Lower leg skin (tissue), 4 donors: ENCODE results near the gene ERRFI1. TPM values are rescaled to one million over a fixed set of nuclear protein-coding genes. Genes with fewer than 3 reads are reported as not detected.

Source experiments
- DNase-seq, 2 donors: peaks; one replicate each; pipeline ENCODE4 v3.0.0-alpha.2; 2019; ENCODE audit warnings: low spot score in 2 of 2
- H3K4me3 ChIP-seq: fragments of 200-600 bp; sonication (generic); 2 replicates; pipeline ENCODE4 v1.5.1; 2017; ENCODE audit warnings: mild to moderate bottlenecking, low read depth; ENCODE audit not compliant: poor library complexity, severe bottlenecking
- POLR2A ChIP-seq, 2 donors: fragments of 450-650 bp; IDR thresholded peaks; one replicate each; pipeline ENCODE4 v1.6.1; 2016 to 2017; ENCODE audit warnings: antibody characterized with exemption in 2 of 2, mild to moderate bottlenecking in 1 of 2, moderate library complexity in 1 of 2
- WGBS, 2 donors: methylation state at CpG; one replicate each; pipeline ENCODE4 v1.1.5; 2018; 5-methylcytosine and 5-hydroxymethylcytosine counted together
- intact Hi-C: fragments of 100-400 bp; cut with DNase I; formaldehyde crosslinking; loops from one replicate; pipeline ENCODE4 v1.15.0; 2023; ENCODE audit warnings: low total_unique reads
- total RNA-seq, 4 donors: library from RNA; depleted of rRNA; stranded (reverse); fragments of >200 nt; gene quantifications; one replicate each; pipeline ENCODE4 v1.1.0, GENCODE V29; 2016
- TF ChIP-seq, protein P1 (sequence below), 3 donors: fragments of 450-650 bp; IDR thresholded peaks; one replicate each; pipeline ENCODE4 v1.5.1; 2016; ENCODE audit warnings: antibody characterized with exemption in 3 of 3, mild to moderate bottlenecking in 3 of 3, moderate library complexity in 2 of 3

ERRFI1 gene
- total RNA-seq, 4 donors from 2014 or later, result 93.6 to 566 (median 163) TPM

DNA sequence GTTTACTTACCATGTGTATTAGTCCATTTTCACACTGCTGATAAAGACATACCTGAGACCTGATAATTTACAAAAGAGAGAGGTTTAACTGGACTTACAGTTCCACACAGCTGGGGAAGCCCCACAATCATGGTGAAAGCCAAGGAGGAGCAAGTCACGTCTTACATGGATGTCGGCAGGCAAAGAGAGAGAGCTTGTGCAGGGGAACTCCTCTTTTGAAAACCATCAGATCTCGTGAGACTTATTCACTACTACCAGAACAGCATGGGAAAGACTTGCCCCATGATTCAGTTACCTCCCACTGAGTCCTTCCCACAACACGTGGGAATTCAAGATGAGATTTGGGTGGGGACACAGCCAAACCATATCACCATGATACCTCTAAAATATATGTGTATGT is 39.3 kb upstream of the ERRFI1 start:
- TF ChIP-seq, protein P1, sequence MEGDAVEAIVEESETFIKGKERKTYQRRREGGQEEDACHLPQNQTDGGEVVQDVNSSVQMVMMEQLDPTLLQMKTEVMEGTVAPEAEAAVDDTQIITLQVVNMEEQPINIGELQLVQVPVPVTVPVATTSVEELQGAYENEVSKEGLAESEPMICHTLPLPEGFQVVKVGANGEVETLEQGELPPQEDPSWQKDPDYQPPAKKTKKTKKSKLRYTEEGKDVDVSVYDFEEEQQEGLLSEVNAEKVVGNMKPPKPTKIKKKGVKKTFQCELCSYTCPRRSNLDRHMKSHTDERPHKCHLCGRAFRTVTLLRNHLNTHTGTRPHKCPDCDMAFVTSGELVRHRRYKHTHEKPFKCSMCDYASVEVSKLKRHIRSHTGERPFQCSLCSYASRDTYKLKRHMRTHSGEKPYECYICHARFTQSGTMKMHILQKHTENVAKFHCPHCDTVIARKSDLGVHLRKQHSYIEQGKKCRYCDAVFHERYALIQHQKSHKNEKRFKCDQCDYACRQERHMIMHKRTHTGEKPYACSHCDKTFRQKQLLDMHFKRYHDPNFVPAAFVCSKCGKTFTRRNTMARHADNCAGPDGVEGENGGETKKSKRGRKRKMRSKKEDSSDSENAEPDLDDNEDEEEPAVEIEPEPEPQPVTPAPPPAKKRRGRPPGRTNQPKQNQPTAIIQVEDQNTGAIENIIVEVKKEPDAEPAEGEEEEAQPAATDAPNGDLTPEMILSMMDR (IDR thresholded peaks at IDR 0.05), result no peak
- TF ChIP-seq POLR2A (IDR thresholded peaks at IDR 0.05), result no peak
- H3K4me3 ChIP-seq, result no peak overlapping the region
- WGBS, 2 donors, result 87 to 88% methylated on average over 4 of the region's 4 CpGs
- intact Hi-C loops, result no loop called here
- DNase-seq, result no peak

- 58 to 69% methylated on average over 7 of the region's 7 CpGs for WGBS, 2 donors
- DNase-seq, result no peak
- TF ChIP-seq, protein P1 (IDR thresholded peaks at IDR 0.05), result no peak
- TF ChIP-seq POLR2A (IDR thresholded peaks at IDR 0.05), result no peak
- no peak overlapping the region for H3K4me3 ChIP-seq
- intact Hi-C loops, result no loop called here
These were observed 37.4 kb upstream of the ERRFI1 start for GRCh38 chr1:8063298-8064036.

DNA sequence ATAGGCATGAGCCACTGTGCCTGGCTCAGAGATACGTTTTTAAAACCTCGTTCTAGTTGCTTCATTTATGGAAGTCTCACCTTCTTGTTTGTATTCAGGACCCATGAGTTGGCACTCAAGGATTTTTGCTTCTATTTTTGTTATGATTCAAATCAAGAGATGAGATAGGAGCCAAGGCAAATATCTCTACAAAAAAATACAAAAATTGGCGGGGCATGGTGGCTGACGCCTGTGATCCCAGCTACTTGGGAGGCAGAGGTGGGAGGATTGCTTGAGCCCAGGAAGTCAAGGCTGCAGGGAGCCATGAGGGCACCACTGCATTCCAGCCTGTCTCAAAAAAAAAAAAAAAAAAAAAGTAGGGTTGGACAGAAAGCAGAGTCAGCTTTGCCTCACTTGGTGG is 36.8 kb upstream of the ERRFI1 start:
- intact Hi-C loops, result no loop called here
- 65 to 70% methylated on average over 4 of the region's 4 CpGs for WGBS, 2 donors
- TF ChIP-seq, protein P1 (IDR thresholded peaks at IDR 0.05), result no peak
- TF ChIP-seq POLR2A (IDR thresholded peaks at IDR 0.05), result no peak
- no peak overlapping the region for H3K4me3 ChIP-seq
- DNase-seq, result no peak

DNA sequence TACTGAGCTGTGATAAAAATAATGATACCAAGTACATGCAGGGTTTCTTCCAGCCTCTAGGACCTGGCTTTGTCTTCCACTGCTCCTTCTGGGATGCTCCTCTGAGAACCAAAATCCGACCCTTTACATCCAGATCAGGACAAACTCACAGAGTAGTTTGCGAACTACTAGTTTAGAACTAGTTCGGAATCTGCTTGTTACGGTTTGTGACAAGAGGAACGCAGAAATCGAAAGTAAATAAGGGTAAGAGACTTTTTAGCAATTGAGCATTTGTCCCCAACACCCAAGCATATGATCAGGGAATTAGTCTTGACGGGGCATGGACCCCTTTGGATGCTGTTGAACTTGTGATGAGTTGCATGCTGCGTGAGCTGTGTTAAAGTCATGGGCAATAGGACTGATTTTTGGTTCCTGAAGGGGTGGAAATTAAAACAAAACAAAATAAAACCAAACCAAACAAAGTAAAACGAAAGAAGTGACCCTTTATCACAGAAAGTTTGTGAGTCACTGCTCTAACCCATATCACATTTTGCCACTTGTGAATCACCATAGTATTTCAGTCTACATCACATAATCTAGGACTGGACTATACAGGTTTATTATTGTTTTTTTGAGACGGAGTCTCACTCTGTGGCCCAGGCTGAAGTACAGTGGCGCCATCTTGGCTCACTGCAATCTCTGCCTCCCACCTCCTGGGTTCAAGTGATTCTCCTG is 35.7 kb upstream of the ERRFI1 start:
- DNase-seq, result no peak
- 91 to 92% methylated on average over 11 of the region's 11 CpGs for WGBS, 2 donors
- TF ChIP-seq POLR2A (IDR thresholded peaks at IDR 0.05), result no peak
- TF ChIP-seq, protein P1 (IDR thresholded peaks at IDR 0.05), result no peak
- no peak overlapping the region for H3K4me3 ChIP-seq
- intact Hi-C loops, result no loop called here

DNA sequence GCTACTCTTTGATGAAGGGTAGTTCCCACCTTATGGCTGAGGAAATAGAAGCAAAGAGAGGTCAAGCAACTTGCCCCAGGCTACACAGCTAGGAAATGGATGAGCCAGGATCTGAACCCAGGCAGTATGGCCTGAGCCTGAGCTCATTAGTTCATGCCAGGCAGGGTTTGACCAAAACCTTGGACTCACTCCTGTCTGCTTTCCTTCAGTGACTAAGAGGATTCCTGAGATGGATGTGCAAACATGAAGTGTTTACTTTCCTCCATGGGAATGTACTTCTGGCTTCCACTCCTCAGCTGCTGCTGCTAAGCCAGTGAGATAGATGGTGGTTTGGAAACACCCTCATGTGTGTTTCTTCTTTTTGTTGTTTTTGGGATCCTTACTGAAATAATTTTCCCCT is 35.1 kb upstream of the ERRFI1 start:
- no peak overlapping the region for H3K4me3 ChIP-seq
- intact Hi-C loops, result no loop called here
- DNase-seq, result peak in 1 of 2 donors; percentile 49
- no peak for TF ChIP-seq POLR2A (IDR thresholded peaks at IDR 0.05)
- TF ChIP-seq, protein P1 (IDR thresholded peaks at IDR 0.05), result no peak
